GM19372 (cell line): ENCODE results near the gene ROBO1.

Experiments used
- ATAC-seq: cut with Tn5 transposase; IDR thresholded peaks from one replicate; pipeline ENCODE4 v1.9.1; 2021; ENCODE audit warnings: mild to moderate bottlenecking, low read depth, moderate library complexity; ENCODE audit not compliant: unreplicated experiment

ROBO1 gene

GRCh38 chr3:78867409-78868372 is 900.1 kb downstream of the ROBO1 start:
- ATAC-seq, result no peak

DNA sequence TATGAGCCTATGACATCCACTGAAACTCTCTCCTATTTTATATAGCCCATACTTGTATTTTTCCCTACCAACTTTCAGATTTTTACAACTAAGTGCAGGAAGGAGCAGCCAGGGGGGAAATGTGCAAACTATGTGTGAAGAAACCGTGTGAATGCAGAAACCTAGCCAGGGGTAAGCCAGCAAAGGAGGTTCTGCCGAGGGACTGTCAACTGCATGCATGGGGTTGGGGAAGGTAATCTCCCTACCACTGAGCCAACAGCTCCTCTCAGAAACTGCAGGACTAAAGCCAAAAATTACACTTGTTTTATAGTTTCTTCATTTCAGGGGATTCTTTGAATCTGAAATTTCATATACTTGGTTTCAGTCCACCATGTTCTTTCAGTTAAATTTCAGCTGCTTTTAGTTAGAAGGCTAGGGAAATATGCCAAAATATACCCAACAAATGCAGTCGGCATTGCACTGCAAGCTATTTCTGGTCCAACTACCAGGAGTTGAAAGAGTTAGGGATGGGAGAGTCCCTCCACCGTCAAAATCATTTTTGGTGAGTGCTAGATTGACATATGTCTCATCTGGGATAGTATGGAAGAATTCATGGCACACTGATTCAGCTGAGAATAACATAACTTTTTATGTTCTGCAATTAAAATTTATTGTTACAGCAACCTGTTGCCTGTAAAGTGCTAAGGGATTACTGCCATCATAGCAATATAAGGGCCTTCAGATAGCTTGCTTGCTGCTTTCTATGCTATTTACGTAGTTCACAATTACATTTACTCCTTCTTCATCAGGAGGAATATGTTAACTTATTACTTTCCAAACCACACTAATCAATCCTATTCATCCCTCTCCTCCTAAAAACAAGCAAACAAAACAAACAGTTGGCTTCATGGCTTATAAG is 904.2 kb downstream of the ROBO1 start:
- no peak for ATAC-seq

GRCh38 chr3:78861156-78861555 is 906.6 kb downstream of the ROBO1 start:
- no peak for ATAC-seq

GRCh38 chr3:78860567-78860966 is 907.2 kb downstream of the ROBO1 start:
- no peak for ATAC-seq

GRCh38 chr3:78858910-78859309 is 908.9 kb downstream of the ROBO1 start:
- ATAC-seq, result no peak

DNA sequence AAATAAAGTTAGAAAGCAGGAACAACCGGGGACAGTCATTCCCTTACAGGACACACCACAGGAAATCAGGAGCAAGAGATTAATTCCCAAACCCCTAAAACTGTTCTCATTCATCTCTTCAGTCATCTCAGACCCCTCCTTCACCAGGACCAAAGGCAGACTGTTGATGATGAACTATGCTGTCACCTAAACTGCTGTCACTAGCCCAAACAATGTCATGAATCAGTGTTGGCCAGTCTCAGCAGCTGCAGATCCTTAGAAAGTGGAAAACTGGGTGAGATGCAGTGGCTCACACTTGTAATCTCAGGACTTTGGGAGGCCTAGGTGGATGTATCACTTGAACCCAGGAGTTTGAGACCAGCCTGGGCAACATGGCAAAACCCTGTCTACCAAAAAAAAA is 909.6 kb downstream of the ROBO1 start:
- no peak for ATAC-seq

GRCh38 chr3:78857494-78858111 is 910.2 kb downstream of the ROBO1 start:
- no peak for ATAC-seq

DNA sequence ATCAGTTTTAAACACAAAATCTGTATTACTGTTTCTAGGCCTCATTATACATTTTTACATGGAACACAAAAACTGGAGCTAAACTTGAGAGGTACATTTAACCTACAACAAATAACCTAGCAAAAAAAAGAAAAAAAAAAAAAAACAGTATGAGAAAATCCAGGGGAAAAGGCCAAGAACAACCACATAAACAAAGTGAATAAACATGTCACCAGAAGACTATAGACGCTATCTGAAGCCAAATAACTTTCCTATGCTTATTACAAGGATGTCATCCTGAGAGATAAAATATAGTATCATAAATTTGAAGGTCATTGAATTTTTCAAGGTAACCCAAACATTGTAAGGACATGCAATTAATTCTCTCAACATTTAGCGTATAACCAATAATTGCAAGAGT is 911.6 kb downstream of the ROBO1 start:
- no peak for ATAC-seq

- ATAC-seq, result no peak
These were observed 912.6 kb downstream of the ROBO1 start for GRCh38 chr3:78855190-78855589.

GRCh38 chr3:78848392-78849288 is 919.2 kb downstream of the ROBO1 start:
- no peak for ATAC-seq

DNA sequence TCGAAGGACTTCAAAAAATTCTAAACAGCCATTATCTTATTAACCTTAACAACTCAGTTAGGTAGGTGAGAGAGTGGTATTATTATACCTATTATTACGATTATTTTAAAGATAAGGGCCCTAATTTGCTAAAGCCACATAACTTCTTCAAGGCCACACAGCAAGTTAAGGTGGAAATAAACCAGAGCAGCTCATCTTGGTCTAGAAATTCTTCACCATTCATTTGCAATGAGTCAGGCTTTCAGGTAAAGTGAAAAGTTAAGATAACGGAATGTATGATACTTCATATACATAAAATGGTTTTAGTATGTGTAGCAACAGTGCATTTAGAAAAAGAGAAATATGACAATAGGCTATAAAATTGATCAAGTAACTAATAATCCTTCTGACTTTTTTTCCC is 920.2 kb downstream of the ROBO1 start:
- ATAC-seq, result no peak

- ATAC-seq, result no peak
These were observed 920.6 kb downstream of the ROBO1 start for GRCh38 chr3:78847203-78847602.

DNA sequence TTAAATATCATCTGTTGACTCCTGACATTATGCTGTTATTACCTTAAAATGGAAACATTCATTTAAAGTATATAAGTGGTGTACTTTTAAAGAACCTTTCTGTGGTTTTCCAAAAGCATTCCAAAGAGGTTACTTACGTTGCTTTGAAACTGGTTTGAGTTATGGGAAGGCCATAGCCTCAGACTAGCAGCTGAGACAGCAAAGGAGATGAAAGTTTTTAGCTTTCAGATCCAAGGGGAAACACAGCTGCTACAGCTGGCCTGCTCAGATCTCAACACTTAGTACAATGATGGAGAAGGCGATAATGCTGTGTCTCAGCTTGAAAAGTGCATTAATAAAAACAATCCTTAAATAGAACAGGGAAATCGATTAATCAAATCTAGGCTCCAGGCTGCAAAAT is 921.1 kb downstream of the ROBO1 start:
- no peak for ATAC-seq

- no peak for ATAC-seq
These were observed 922.2 kb downstream of the ROBO1 start for GRCh38 chr3:78845605-78846004.

DNA sequence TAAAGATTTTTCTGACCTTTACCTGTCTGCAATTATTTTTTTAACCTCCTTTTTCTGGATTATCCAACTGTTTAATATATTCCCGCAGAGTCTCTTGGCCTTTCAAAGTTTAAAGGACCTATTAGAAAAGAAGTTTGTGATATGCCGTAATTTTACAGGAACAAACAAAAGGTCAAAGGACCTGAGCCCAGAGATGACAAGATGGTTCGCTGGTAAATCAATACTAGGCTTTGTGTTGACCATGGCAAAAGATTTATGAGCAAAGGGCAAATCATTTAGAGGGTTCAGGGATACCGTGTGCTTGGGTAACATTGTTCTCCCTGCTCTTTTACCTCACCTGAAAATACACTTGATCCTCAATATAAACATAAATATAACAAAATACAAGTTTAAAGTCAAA is 923.5 kb downstream of the ROBO1 start:
- ATAC-seq, result no peak

GRCh38 chr3:78839693-78840092 is 928.1 kb downstream of the ROBO1 start:
- no peak for ATAC-seq

GRCh38 chr3:78838362-78838761 is 929.4 kb downstream of the ROBO1 start:
- ATAC-seq, result no peak

- ATAC-seq, result no peak
These were observed 932.9 kb downstream of the ROBO1 start for GRCh38 chr3:78834910-78835309.

DNA sequence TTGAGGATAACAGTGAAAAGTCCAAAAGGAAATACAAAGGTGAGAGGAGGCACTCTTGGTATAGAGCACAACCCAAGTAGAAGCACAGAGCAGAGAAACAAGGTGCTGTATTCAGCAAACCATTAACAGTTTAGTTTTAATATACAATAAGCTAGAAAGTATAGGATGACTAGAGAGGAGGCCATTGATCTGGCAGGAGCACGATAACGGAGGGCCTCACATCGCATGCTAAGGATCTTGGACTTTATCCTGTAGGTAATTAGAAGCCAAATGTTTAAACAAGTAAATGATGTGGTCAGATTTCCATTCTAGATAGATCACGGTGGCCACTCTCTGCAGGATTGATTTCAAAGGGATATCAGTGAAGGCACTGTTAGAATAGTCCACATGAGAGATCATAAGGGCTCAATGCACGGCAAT is 935.0 kb downstream of the ROBO1 start:
- no peak for ATAC-seq

DNA sequence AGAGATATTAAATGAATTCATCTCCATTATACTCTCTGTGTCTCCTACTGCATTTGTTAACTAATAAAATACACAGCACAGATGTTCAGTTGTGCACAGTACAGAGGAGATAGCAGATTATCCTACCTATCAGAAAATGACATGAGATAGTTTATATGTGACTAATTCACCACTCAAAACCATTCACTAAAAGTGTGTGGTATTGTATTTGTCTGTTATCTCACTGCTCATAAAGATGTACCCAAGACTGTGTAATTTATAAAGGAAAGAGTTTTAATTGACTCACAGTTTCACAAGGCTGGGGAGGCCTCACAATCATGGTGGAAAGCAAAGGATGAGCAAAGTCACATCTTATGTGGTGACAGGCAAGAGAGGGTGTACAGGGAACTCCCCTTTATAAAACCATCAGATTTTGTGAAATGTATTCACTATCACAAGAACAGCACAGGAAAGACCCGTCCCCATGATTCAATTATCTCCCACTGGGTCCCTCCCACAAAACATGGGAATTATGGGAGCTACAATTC is 936.3 kb downstream of the ROBO1 start:
- ATAC-seq, result no peak
